ENCODE measurements around the gene AKR1D1. TPM values are rescaled to one million over a fixed set of nuclear protein-coding genes. Genes with fewer than 3 reads are reported as not detected.
A peak's percentile ranks its signal among the peaks of the same experiment; 100 is the strongest.
"Not testable (repeated sequence)": the region's sequence is repeated elsewhere in the genome, so short reads cannot be mapped to it uniquely, and the experiment has no call there.

AKR1D1 gene
- total and polyA plus RNA-seq, 2 donors from 2014 or later, result not detected

DNA sequence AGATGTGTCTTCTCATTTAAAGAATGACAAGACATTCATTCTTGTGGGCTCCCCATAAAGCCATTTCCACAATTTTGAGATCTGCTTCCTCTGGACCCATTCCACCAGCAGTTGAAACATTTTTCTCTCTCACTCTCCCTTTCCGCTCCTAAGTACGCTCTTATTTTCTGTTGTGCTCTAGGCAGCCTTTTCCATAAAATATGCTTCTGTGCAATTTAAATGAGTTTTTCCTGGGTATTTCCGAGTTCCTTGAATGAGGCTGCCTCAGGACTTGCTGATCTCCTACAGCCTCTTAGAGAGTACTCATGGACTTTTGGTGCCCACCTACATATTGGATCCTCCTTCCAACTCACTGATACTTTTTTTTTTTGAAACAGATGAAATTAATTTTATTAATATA, 23.6 kb upstream of the AKR1D1 start:
- no peak overlapping the region for H3K9ac ChIP-seq (ENCODE audit: low read length in 3 of 3)
- no peak for FAIRE-seq
- H3K4me3 ChIP-seq (ENCODE audit: low read length in 3 of 3), result no peak overlapping the region
- no peaks in the 10 kb centered on the region for H3K4me1 ChIP-seq (ENCODE audit: control insufficient read depth in 2 of 3, insufficient read depth in 2 of 3, low read depth in 1 of 3, low read length in 3 of 3)
- intact Hi-C loops (cut with DNase I), result no loop called here
- no peak for DNase-seq
- no peak overlapping the region for H3K27ac ChIP-seq (ENCODE audit: low read depth in 2 of 2, low read length in 2 of 2)
- H3K9me3 ChIP-seq (ENCODE audit: control insufficient read depth in 2 of 3, insufficient read depth in 1 of 3, low read length in 3 of 3), result no peaks in the 10 kb centered on the region
- TF ChIP-seq, protein P1, sequence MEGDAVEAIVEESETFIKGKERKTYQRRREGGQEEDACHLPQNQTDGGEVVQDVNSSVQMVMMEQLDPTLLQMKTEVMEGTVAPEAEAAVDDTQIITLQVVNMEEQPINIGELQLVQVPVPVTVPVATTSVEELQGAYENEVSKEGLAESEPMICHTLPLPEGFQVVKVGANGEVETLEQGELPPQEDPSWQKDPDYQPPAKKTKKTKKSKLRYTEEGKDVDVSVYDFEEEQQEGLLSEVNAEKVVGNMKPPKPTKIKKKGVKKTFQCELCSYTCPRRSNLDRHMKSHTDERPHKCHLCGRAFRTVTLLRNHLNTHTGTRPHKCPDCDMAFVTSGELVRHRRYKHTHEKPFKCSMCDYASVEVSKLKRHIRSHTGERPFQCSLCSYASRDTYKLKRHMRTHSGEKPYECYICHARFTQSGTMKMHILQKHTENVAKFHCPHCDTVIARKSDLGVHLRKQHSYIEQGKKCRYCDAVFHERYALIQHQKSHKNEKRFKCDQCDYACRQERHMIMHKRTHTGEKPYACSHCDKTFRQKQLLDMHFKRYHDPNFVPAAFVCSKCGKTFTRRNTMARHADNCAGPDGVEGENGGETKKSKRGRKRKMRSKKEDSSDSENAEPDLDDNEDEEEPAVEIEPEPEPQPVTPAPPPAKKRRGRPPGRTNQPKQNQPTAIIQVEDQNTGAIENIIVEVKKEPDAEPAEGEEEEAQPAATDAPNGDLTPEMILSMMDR (IDR thresholded peaks at IDR 0.05; ENCODE audit: borderline replicate concordance, extremely low read depth, insufficient read depth), result no peak
- no peaks in the 10 kb centered on the region for H3K36me3 ChIP-seq (ENCODE audit: control insufficient read depth in 2 of 3, insufficient read depth in 3 of 3, low read length in 3 of 3)
- H3K27me3 ChIP-seq (ENCODE audit: control insufficient read depth, insufficient read depth, low read length), result no peaks in the 10 kb centered on the region

- FAIRE-seq; DNase-seq; H3K9ac ChIP-seq (ENCODE audit: low read length in 3 of 3); intact Hi-C loops (cut with DNase I); H3K36me3 ChIP-seq (ENCODE audit: control insufficient read depth in 2 of 3, insufficient read depth in 3 of 3, low read length in 3 of 3); H3K4me3 ChIP-seq (ENCODE audit: low read length in 3 of 3); H3K27ac ChIP-seq (ENCODE audit: low read depth in 2 of 2, low read length in 2 of 2); H3K4me1 ChIP-seq (ENCODE audit: control insufficient read depth in 2 of 3, insufficient read depth in 2 of 3, low read depth in 1 of 3, low read length in 3 of 3); H3K27me3 ChIP-seq (ENCODE audit: control insufficient read depth, insufficient read depth, low read length); H3K9me3 ChIP-seq (ENCODE audit: control insufficient read depth in 2 of 3, insufficient read depth in 1 of 3, low read length in 3 of 3): not testable (repeated sequence)
These were observed 20.6 kb upstream of the AKR1D1 start for GRCh38 chr7:138055698-138056097.

DNA sequence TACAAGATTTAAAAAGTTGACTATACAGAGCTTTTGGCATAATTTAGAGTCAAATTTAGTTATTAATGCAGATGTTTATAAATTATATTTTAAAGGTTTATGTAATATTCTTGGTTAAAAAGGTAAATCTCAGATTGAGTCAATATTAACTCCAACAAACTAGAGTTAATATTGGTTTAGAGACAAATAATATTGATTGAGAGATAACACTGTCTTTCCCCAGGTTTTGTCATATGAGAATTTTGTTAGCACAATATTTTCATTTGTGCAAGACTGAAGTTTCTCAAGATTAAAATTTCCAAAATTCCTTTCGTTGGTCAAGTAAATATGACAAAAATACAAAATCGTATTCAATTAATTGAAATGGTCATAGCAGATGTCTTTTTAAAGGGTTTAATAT, 12.9 kb upstream of the AKR1D1 start:
- Histone ChIP-seq H3K4me1 (ENCODE audit: control insufficient read depth in 2 of 3, insufficient read depth in 2 of 3, low read depth in 1 of 3, low read length in 3 of 3) (no peaks in the 10 kb centered on the region), H3K27me3 (ENCODE audit: control insufficient read depth, insufficient read depth, low read length) (no peaks in the 10 kb centered on the region), H3K36me3 (ENCODE audit: control insufficient read depth in 2 of 3, insufficient read depth in 3 of 3, low read length in 3 of 3) (no peaks in the 10 kb centered on the region), H3K9me3 (ENCODE audit: control insufficient read depth in 2 of 3, insufficient read depth in 1 of 3, low read length in 3 of 3) (no peaks in the 10 kb centered on the region), H3K27ac (ENCODE audit: low read depth in 2 of 2, low read length in 2 of 2) (no peak overlapping the region), H3K4me3 (ENCODE audit: low read length in 3 of 3) (no peak overlapping the region), H3K9ac (ENCODE audit: low read length in 3 of 3) (no peak overlapping the region)
- FAIRE-seq (no peak), DNase-seq (no peak)
- intact Hi-C loops (cut with DNase I), result no loop called here
- TF ChIP-seq, protein P1 (IDR thresholded peaks at IDR 0.05; ENCODE audit: borderline replicate concordance, extremely low read depth, insufficient read depth), result no peak

GRCh38 chr7:138064856-138065357, 11.4 kb upstream of the AKR1D1 start:
- no peaks in the 10 kb centered on the region for H3K27me3 ChIP-seq (ENCODE audit: control insufficient read depth, insufficient read depth, low read length)
- no peak overlapping the region for H3K9ac ChIP-seq (ENCODE audit: low read length in 3 of 3)
- no peak overlapping the region for H3K4me3 ChIP-seq (ENCODE audit: low read length in 3 of 3)
- TF ChIP-seq, protein P1 (IDR thresholded peaks at IDR 0.05; ENCODE audit: borderline replicate concordance, extremely low read depth, insufficient read depth), result no peak
- H3K36me3 ChIP-seq (ENCODE audit: control insufficient read depth in 2 of 3, insufficient read depth in 3 of 3, low read length in 3 of 3), result no peaks in the 10 kb centered on the region
- intact Hi-C loops (cut with DNase I), result no loop called here
- FAIRE-seq (no peak), DNase-seq (peak in 2 of 5 donors; percentile 1 to 13)
- H3K9me3 ChIP-seq (ENCODE audit: control insufficient read depth in 2 of 3, insufficient read depth in 1 of 3, low read length in 3 of 3), result no peaks in the 10 kb centered on the region
- no peaks in the 10 kb centered on the region for H3K4me1 ChIP-seq (ENCODE audit: control insufficient read depth in 2 of 3, insufficient read depth in 2 of 3, low read depth in 1 of 3, low read length in 3 of 3)
- H3K27ac ChIP-seq (ENCODE audit: low read depth in 2 of 2, low read length in 2 of 2), result no peak overlapping the region

Data from kidney (tissue), 14 donors.